ENCODE measurements around the gene ZBTB24. TPM values are rescaled to one million over a fixed set of nuclear protein-coding genes. Genes with fewer than 3 reads are reported as not detected.
"Not testable (repeated sequence)": the region's sequence is repeated elsewhere in the genome, so short reads cannot be mapped to it uniquely, and the experiment has no call there.

Gene ZBTB24
- total and polyA plus RNA-seq, 2 donors (not counting 1 experiment from before 2014, with no cell fraction given) = 4.4 to 8.6 TPM

DNA sequence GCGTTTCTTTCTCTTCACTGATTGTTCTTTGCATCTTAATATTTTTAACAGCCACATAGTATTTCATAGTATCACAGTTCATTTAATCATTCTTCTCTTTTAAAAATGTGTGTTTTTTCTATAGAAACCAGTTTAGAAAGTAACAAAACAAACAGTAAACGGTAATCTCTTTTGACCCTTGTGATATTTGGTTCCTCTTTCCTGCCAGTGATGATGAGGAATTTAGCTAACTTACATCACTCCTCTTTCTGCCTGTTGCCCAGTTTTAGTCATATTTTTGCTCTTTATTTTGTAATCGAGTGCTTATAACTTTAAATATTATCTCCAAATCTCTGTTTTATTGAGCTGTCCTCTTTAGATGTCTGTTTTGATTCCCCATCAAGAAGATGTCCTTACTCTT lies 38.1 kb upstream of the ZBTB24 start:
- TF ChIP-seq EZH2 (IDR thresholded peaks at IDR 0.05; ENCODE audit: low read length, missing control alignments) = no peak
- TF ChIP-seq, protein P1, sequence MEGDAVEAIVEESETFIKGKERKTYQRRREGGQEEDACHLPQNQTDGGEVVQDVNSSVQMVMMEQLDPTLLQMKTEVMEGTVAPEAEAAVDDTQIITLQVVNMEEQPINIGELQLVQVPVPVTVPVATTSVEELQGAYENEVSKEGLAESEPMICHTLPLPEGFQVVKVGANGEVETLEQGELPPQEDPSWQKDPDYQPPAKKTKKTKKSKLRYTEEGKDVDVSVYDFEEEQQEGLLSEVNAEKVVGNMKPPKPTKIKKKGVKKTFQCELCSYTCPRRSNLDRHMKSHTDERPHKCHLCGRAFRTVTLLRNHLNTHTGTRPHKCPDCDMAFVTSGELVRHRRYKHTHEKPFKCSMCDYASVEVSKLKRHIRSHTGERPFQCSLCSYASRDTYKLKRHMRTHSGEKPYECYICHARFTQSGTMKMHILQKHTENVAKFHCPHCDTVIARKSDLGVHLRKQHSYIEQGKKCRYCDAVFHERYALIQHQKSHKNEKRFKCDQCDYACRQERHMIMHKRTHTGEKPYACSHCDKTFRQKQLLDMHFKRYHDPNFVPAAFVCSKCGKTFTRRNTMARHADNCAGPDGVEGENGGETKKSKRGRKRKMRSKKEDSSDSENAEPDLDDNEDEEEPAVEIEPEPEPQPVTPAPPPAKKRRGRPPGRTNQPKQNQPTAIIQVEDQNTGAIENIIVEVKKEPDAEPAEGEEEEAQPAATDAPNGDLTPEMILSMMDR (conservative IDR thresholded peaks at IDR 0.05 in 1 of 2, IDR thresholded peaks at IDR 0.05 in 1 of 2; ENCODE audit: low read depth in 1 of 2, low read length in 2 of 2) = no peak

DNA sequence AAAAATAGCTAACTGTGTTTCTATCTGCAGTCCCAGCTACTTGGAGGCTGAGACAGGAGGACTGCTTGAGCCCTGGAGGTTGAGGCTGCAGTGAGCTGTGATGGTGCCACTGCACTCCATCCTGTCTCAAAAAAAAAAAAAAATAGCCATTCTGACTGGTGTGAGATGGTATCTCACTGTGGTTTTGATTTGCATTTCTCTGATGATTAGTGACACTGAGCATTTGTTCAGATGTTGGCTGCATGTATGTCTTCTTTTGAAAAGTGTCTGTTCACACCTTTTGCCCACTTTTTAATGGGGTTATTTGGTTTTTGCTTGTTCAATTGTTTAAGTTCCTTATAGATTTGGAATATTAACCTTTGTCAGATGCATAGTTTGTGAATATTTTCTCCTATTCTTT lies 36.6 kb upstream of the ZBTB24 start:
- not testable (repeated sequence) for DNase-seq (ENCODE audit: low read depth in 2 of 2); H3K27ac ChIP-seq (ENCODE audit: insufficient read depth, low read length); H3K4me1 ChIP-seq (ENCODE audit: control insufficient read depth, extremely low read depth, insufficient read depth, low read length); H3K4me2 ChIP-seq (ENCODE audit: extremely low read depth, insufficient read depth, low read length); H2AFZ ChIP-seq (ENCODE audit: low read length); H3K9me3 ChIP-seq (ENCODE audit: control insufficient read depth, insufficient read depth, low read depth, low read length); H4K20me1 ChIP-seq (ENCODE audit: control insufficient read depth, extremely low read depth, insufficient read depth, low read length); H3K79me2 ChIP-seq (ENCODE audit: control insufficient read depth, insufficient read depth, low read length); H3K4me3 ChIP-seq (replicated peaks in 1 of 4; ENCODE audit: control extremely low read depth in 1 of 4, insufficient read depth in 1 of 4, low read depth in 3 of 4, low read length in 4 of 4); H3K27me3 ChIP-seq (ENCODE audit: control insufficient read depth, insufficient read depth, low read length); H3K9ac ChIP-seq (ENCODE audit: insufficient read depth, low read length); H3K36me3 ChIP-seq (ENCODE audit: control insufficient read depth, insufficient read depth, low read length)

More for the DNA sequence above, 38.1 kb upstream of the ZBTB24 start:
- no peak overlapping the region for H3K9ac ChIP-seq (ENCODE audit: insufficient read depth, low read length)
- no peaks in the 10 kb centered on the region for H3K4me1 ChIP-seq (ENCODE audit: control insufficient read depth, extremely low read depth, insufficient read depth, low read length)
- no peaks in the 10 kb centered on the region for H4K20me1 ChIP-seq (ENCODE audit: control insufficient read depth, extremely low read depth, insufficient read depth, low read length)
- H3K36me3 ChIP-seq (ENCODE audit: control insufficient read depth, insufficient read depth, low read length) = no peaks in the 10 kb centered on the region
- no peaks in the 10 kb centered on the region for H3K9me3 ChIP-seq (ENCODE audit: control insufficient read depth, insufficient read depth, low read depth, low read length)
- no peak overlapping the region for H2AFZ ChIP-seq (ENCODE audit: low read length)
- H3K4me2 ChIP-seq (ENCODE audit: extremely low read depth, insufficient read depth, low read length) = no peak overlapping the region
- no peaks in the 10 kb centered on the region for H3K27me3 ChIP-seq (ENCODE audit: control insufficient read depth, insufficient read depth, low read length)
- no peak overlapping the region for H3K4me3 ChIP-seq (replicated peaks in 1 of 4; ENCODE audit: control extremely low read depth in 1 of 4, insufficient read depth in 1 of 4, low read depth in 3 of 4, low read length in 4 of 4)
- no peak for DNase-seq (ENCODE audit: low read depth in 2 of 2)
- H3K27ac ChIP-seq (ENCODE audit: insufficient read depth, low read length) = no peak overlapping the region
- no peaks in the 10 kb centered on the region for H3K79me2 ChIP-seq (ENCODE audit: control insufficient read depth, insufficient read depth, low read length)

DNA sequence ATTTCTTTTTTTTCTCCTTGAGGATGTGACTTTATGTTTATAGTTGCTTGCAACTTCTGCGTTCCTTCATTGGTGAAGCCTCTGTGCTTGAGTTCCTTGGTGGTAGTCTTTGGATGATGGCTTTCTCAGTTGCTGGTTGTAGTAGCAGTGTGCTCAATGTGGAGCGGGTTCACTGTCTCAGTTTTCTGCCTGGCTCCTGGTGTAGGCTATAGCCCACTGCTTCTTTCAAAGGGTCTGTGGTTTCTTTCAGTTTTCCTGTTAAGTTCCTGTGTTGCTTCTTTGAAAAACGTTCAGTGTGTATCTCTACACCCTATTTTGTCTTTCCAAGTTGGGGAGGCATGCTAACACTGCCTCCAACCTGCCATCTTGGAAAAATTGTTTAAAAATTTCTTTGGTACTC lies 33.9 kb upstream of the ZBTB24 start:
- no peaks in the 10 kb centered on the region for H4K20me1 ChIP-seq (ENCODE audit: control insufficient read depth, extremely low read depth, insufficient read depth, low read length)
- no peak overlapping the region for H2AFZ ChIP-seq (ENCODE audit: low read length)
- no peaks in the 10 kb centered on the region for H3K36me3 ChIP-seq (ENCODE audit: control insufficient read depth, insufficient read depth, low read length)
- no peak overlapping the region for H3K9ac ChIP-seq (ENCODE audit: insufficient read depth, low read length)
- no peaks in the 10 kb centered on the region for H3K79me2 ChIP-seq (ENCODE audit: control insufficient read depth, insufficient read depth, low read length)
- H3K9me3 ChIP-seq (ENCODE audit: control insufficient read depth, insufficient read depth, low read depth, low read length) = no peaks in the 10 kb centered on the region
- TF ChIP-seq, protein P1 (conservative IDR thresholded peaks at IDR 0.05 in 1 of 2, IDR thresholded peaks at IDR 0.05 in 1 of 2; ENCODE audit: low read depth in 1 of 2, low read length in 2 of 2) = no peak
- TF ChIP-seq EZH2 (IDR thresholded peaks at IDR 0.05; ENCODE audit: low read length, missing control alignments) = no peak
- H3K27ac ChIP-seq (ENCODE audit: insufficient read depth, low read length) = no peak overlapping the region
- H3K4me2 ChIP-seq (ENCODE audit: extremely low read depth, insufficient read depth, low read length) = no peak overlapping the region
- H3K4me3 ChIP-seq (replicated peaks in 1 of 4; ENCODE audit: control extremely low read depth in 1 of 4, insufficient read depth in 1 of 4, low read depth in 3 of 4, low read length in 4 of 4) = no peak overlapping the region
- no peak for DNase-seq (ENCODE audit: low read depth in 2 of 2)
- H3K27me3 ChIP-seq (ENCODE audit: control insufficient read depth, insufficient read depth, low read length) = no peaks in the 10 kb centered on the region
- no peaks in the 10 kb centered on the region for H3K4me1 ChIP-seq (ENCODE audit: control insufficient read depth, extremely low read depth, insufficient read depth, low read length)
